ENCODE data around the gene CHD3.

CHD3 gene

DNA sequence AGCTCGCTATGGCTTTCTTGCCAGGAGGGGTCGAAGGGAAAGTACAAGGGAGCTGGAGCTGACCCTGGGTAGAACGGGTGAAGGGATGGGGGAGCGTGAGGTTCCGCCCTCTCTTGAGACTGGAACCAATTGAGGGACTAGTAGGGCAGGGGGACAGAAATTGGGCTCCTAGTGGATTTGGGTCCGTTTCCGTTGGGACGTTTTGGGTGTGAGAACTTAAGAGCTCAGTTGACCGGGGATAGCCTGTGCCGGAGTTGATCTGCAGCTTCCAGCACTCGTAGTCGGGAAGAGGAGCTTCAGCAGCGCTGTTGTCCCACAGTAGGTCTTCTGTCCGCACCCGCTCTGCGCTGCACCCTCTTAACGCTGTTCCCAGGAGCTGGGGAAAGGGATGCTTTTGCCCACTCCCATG is 43.9 kb downstream of the CHD3 start:
- H2AFZ ChIP-seq (ENCODE audit: low read length) = peak overlapping the region; percentile 90
- TF ChIP-seq, protein P1, sequence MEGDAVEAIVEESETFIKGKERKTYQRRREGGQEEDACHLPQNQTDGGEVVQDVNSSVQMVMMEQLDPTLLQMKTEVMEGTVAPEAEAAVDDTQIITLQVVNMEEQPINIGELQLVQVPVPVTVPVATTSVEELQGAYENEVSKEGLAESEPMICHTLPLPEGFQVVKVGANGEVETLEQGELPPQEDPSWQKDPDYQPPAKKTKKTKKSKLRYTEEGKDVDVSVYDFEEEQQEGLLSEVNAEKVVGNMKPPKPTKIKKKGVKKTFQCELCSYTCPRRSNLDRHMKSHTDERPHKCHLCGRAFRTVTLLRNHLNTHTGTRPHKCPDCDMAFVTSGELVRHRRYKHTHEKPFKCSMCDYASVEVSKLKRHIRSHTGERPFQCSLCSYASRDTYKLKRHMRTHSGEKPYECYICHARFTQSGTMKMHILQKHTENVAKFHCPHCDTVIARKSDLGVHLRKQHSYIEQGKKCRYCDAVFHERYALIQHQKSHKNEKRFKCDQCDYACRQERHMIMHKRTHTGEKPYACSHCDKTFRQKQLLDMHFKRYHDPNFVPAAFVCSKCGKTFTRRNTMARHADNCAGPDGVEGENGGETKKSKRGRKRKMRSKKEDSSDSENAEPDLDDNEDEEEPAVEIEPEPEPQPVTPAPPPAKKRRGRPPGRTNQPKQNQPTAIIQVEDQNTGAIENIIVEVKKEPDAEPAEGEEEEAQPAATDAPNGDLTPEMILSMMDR (IDR thresholded peaks at IDR 0.05; ENCODE audit: low read length) = no peak
- TF ChIP-seq EZH2phosphoT487 (IDR thresholded peaks at IDR 0.05; ENCODE audit: low read length) (no peak), EZH2 (optimal IDR thresholded peaks at IDR 0.05; ENCODE audit: low read depth, low read length) (no peak)
- peak overlapping the region; percentile 89 for H3K4me2 ChIP-seq (ENCODE audit: low read depth, low read length)
- peak overlapping the region; percentile 93 for H3K4me3 ChIP-seq (ENCODE audit: low read length)
- H4K20me1 ChIP-seq (ENCODE audit: insufficient read depth, low read length) = no peaks in the 10 kb centered on the region
- peak overlapping the region; percentile 83 for H3K9ac ChIP-seq (ENCODE audit: low read length)
- H3K27ac ChIP-seq (ENCODE audit: low read length) = peak overlapping the region; percentile 35; the same call in 1 of the 2 replicates
- H3K36me3 ChIP-seq (replicated peaks; ENCODE audit: insufficient read depth, low read length) = no peaks in the 10 kb centered on the region
- peaks cover 23% of the 10 kb centered on the region for H3K79me2 ChIP-seq (ENCODE audit: low read length)
- peak; percentile 16 for DNase-seq
- no peaks in the 10 kb centered on the region for H3K9me2 ChIP-seq (replicated peaks; ENCODE audit: insufficient read depth, low read length)
- H3F3A ChIP-seq (ENCODE audit: insufficient read depth, low read length) = no peaks in the 10 kb centered on the region
- H3K9me3 ChIP-seq (replicated peaks; ENCODE audit: insufficient read depth, low read length) = no peaks in the 10 kb centered on the region
- H3K4me1 ChIP-seq (ENCODE audit: low read length) = peaks cover 11% of the 10 kb centered on the region
- no peaks in the 10 kb centered on the region for H3K27me3 ChIP-seq (replicated peaks; ENCODE audit: insufficient read depth, low read length)

DNA sequence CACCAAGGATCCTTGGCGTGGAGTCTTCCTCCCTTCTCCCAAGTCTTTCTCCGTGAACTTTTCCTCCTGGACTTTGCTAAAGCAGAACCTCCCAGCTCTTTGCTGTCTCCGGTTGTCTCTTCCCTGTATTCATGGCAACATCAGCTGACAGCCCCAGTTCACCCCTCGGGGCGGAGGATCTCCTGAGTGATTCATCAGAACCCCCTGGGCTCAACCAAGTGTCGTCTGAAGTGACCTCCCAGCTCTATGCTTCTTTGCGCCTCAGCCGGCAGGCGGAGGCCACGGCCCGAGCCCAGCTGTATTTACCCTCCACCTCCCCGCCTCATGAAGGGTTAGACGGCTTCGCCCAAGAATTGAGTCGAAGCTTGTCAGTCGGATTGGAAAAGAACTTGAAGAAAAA is 44.4 kb downstream of the CHD3 start:
- DNase-seq = no peak
- no peaks in the 10 kb centered on the region for H3K27me3 ChIP-seq (replicated peaks; ENCODE audit: insufficient read depth, low read length)
- H3F3A ChIP-seq (ENCODE audit: insufficient read depth, low read length) = no peaks in the 10 kb centered on the region
- peak overlapping the region; percentile 93 for H3K4me3 ChIP-seq (ENCODE audit: low read length)
- H3K27ac ChIP-seq (ENCODE audit: low read length) = no peak overlapping the region
- H3K4me2 ChIP-seq (ENCODE audit: low read depth, low read length) = peak overlapping the region; percentile 89
- peak overlapping the region; percentile 83; the same call in 1 of the 2 replicates for H3K9ac ChIP-seq (ENCODE audit: low read length)
- no peaks in the 10 kb centered on the region for H4K20me1 ChIP-seq (ENCODE audit: insufficient read depth, low read length)
- no peaks in the 10 kb centered on the region for H3K36me3 ChIP-seq (replicated peaks; ENCODE audit: insufficient read depth, low read length)
- peaks cover 23% of the 10 kb centered on the region for H3K79me2 ChIP-seq (ENCODE audit: low read length)
- H3K9me2 ChIP-seq (replicated peaks; ENCODE audit: insufficient read depth, low read length) = no peaks in the 10 kb centered on the region
- TF ChIP-seq EZH2 (optimal IDR thresholded peaks at IDR 0.05; ENCODE audit: low read depth, low read length) (no peak), EZH2phosphoT487 (IDR thresholded peaks at IDR 0.05; ENCODE audit: low read length) (no peak)
- TF ChIP-seq, protein P1 (IDR thresholded peaks at IDR 0.05; ENCODE audit: low read length) = no peak
- peaks cover 11% of the 10 kb centered on the region for H3K4me1 ChIP-seq (ENCODE audit: low read length)
- peak overlapping the region; percentile 90; the same call in 1 of the 2 replicates for H2AFZ ChIP-seq (ENCODE audit: low read length)
- H3K9me3 ChIP-seq (replicated peaks; ENCODE audit: insufficient read depth, low read length) = no peaks in the 10 kb centered on the region

DNA sequence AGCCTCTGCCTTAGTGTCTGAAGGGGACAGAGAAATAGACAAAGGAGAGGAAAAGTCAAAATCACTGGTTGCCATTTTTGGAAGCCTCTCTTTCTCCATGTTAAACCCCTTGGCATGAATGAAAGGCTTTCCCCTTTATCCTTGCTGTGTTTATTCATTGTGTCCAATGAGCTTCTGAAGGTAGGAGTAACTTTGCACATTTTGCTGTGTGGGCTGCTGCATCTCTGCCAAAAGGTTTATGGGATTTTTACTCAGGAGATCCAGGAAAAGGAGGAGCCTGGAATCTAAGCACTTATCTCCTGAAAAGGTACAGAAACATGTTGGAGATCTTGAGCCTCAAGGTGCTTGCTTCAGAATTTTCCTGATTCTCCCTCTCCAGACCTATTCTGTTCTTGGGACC is 47.3 kb downstream of the CHD3 start:
- H2AFZ ChIP-seq (ENCODE audit: low read length) = no peak overlapping the region
- no peaks in the 10 kb centered on the region for H3F3A ChIP-seq (ENCODE audit: insufficient read depth, low read length)
- H3K4me2 ChIP-seq (ENCODE audit: low read depth, low read length) = no peak overlapping the region
- no peak overlapping the region for H3K9ac ChIP-seq (ENCODE audit: low read length)
- DNase-seq = no peak
- H3K9me3 ChIP-seq (replicated peaks; ENCODE audit: insufficient read depth, low read length) = no peaks in the 10 kb centered on the region
- peaks cover 19% of the 10 kb centered on the region for H3K79me2 ChIP-seq (ENCODE audit: low read length)
- H3K27ac ChIP-seq (ENCODE audit: low read length) = no peak overlapping the region
- H3K27me3 ChIP-seq (replicated peaks; ENCODE audit: insufficient read depth, low read length) = no peaks in the 10 kb centered on the region
- H3K4me1 ChIP-seq (ENCODE audit: low read length) = peaks cover 8% of the 10 kb centered on the region
- no peaks in the 10 kb centered on the region for H4K20me1 ChIP-seq (ENCODE audit: insufficient read depth, low read length)
- H3K4me3 ChIP-seq (ENCODE audit: low read length) = no peak overlapping the region
- TF ChIP-seq EZH2 (optimal IDR thresholded peaks at IDR 0.05; ENCODE audit: low read depth, low read length) = no peak
- TF ChIP-seq, protein P1 (IDR thresholded peaks at IDR 0.05; ENCODE audit: low read length) = no peak
- no peak for TF ChIP-seq EZH2phosphoT487 (IDR thresholded peaks at IDR 0.05; ENCODE audit: low read length)
- no peaks in the 10 kb centered on the region for H3K9me2 ChIP-seq (replicated peaks; ENCODE audit: insufficient read depth, low read length)
- peaks cover 5% of the 10 kb centered on the region; the same call in 1 of the 2 replicates for H3K36me3 ChIP-seq (replicated peaks; ENCODE audit: insufficient read depth, low read length)
